H9 (cell line): ENCODE results near the gene EMX2. TPM values are rescaled to one million over a fixed set of nuclear protein-coding genes. Genes with fewer than 3 reads are reported as not detected.

Experiments
- DNase-seq: peaks from one replicate; pipeline ENCODE4 v3.0.0-alpha.2; 2017
- H2AFZ ChIP-seq: one replicate; pipeline ENCODE4 v1.6.1; 2013; ENCODE audit warnings: mild to moderate bottlenecking, low read length, control low read depth, moderate library complexity
- H2AK5ac ChIP-seq: 2 replicates; pipeline ENCODE4 v1.6.1; 2013; ENCODE audit warnings: low read length, control low read depth, mixed read lengths; ENCODE audit not compliant: insufficient read length
- H2BK120ac ChIP-seq: one replicate; pipeline ENCODE4 v1.6.1; 2013; ENCODE audit warnings: low read depth, mild to moderate bottlenecking, low read length, control low read depth, inconsistent platforms; ENCODE audit not compliant: poor library complexity, severe bottlenecking
- H2BK12ac ChIP-seq: 2 replicates; pipeline ENCODE4 v1.6.1; 2013; ENCODE audit warnings: low read length, control low read depth, mixed read lengths, low read depth; ENCODE audit not compliant: insufficient read length
- H2BK15ac ChIP-seq: 2 replicates; pipeline ENCODE4 v1.6.1; 2013; ENCODE audit warnings: low read depth, low read length, control low read depth
- H2BK20ac ChIP-seq: one replicate; pipeline ENCODE4 v1.6.1; 2013; ENCODE audit warnings: low read depth, mild to moderate bottlenecking, low read length, control low read depth, inconsistent platforms; ENCODE audit not compliant: poor library complexity, severe bottlenecking
- H2BK5ac ChIP-seq: 2 replicates; pipeline ENCODE4 v1.6.1; 2013; ENCODE audit warnings: low read length, control low read depth, mixed read lengths; ENCODE audit not compliant: insufficient read length
- H3K14ac ChIP-seq: 2 replicates; pipeline ENCODE4 v1.6.1; 2013; ENCODE audit warnings: low read length, control low read depth; ENCODE audit not compliant: insufficient read depth
- H3K18ac ChIP-seq: 2 replicates; pipeline ENCODE4 v1.6.1; 2013; ENCODE audit warnings: low read depth, mild to moderate bottlenecking, mixed read lengths, low read length, control low read depth; ENCODE audit not compliant: insufficient read length
- H3K23ac ChIP-seq: 2 replicates; pipeline ENCODE4 v1.6.1; 2013; ENCODE audit warnings: low read length, control low read depth, mixed read lengths, low read depth; ENCODE audit not compliant: insufficient read length
- H3K23me2 ChIP-seq: 2 replicates; pipeline ENCODE4 v1.6.1; 2013; ENCODE audit warnings: low read depth, mild to moderate bottlenecking, mixed read lengths, low read length, control low read depth; ENCODE audit not compliant: insufficient read length, poor library complexity, severe bottlenecking
- H3K27ac ChIP-seq: 2 replicates; pipeline ENCODE4 v1.5.1; 2013; ENCODE audit warnings: low read length, control low read depth, mixed read lengths, low read depth; ENCODE audit not compliant: insufficient read length
- H3K27me3 ChIP-seq: 2 replicates; pipeline ENCODE4 v1.6.1; 2013; ENCODE audit warnings: low read length, control low read depth, inconsistent platforms; ENCODE audit not compliant: insufficient read depth
- H3K4ac ChIP-seq: 2 replicates; pipeline ENCODE4 v1.6.1; 2013; ENCODE audit warnings: low read depth, mild to moderate bottlenecking, control low read depth, inconsistent platforms, low read length, moderate library complexity
- H3K4me1 ChIP-seq: 2 replicates; pipeline ENCODE4 v1.6.1; 2013; ENCODE audit warnings: low read length, control low read depth, inconsistent platforms; ENCODE audit not compliant: insufficient read depth
- H3K4me2 ChIP-seq: 2 replicates; pipeline ENCODE4 v1.6.1; 2013; ENCODE audit warnings: low read length, control low read depth, mixed read lengths; ENCODE audit not compliant: insufficient read length, insufficient read depth
- H3K56ac ChIP-seq: 2 replicates; pipeline ENCODE4 v1.6.1; 2013; ENCODE audit warnings: low read depth, mild to moderate bottlenecking, mixed read lengths, low read length, control low read depth; ENCODE audit not compliant: insufficient read length
- H3K79me1 ChIP-seq: 2 replicates; pipeline ENCODE4 v1.6.1; 2013; ENCODE audit warnings: low read depth, mild to moderate bottlenecking, moderate library complexity, low read length, control low read depth, inconsistent platforms; ENCODE audit not compliant: insufficient read depth, poor library complexity, severe bottlenecking
- H3K79me2 ChIP-seq: 2 replicates; pipeline ENCODE4 v1.6.1; 2013; ENCODE audit warnings: low read length, control low read depth, inconsistent platforms; ENCODE audit not compliant: insufficient read depth
- H3K9ac ChIP-seq: 2 replicates; pipeline ENCODE4 v1.6.1; 2013; ENCODE audit warnings: low read length, control low read depth, mixed read lengths; ENCODE audit not compliant: insufficient read length; ENCODE audit errors: extremely low read depth
- H3K9me3 ChIP-seq: one replicate; pipeline ENCODE4 v1.6.1; 2013; ENCODE audit warnings: low read depth, low read length, inconsistent platforms; ENCODE audit not compliant: control insufficient read depth
- H3T11ph ChIP-seq: one replicate; pipeline ENCODE4 v1.6.1; 2013; ENCODE audit warnings: mild to moderate bottlenecking, low read length, control low read depth, inconsistent platforms
- H4K20me1 ChIP-seq: one replicate; pipeline ENCODE4 v1.6.1; 2013; ENCODE audit not compliant: control insufficient read depth, insufficient read length, insufficient read depth
- H4K5ac ChIP-seq: 2 replicates; pipeline ENCODE4 v1.6.1; 2013; ENCODE audit warnings: low read depth, mild to moderate bottlenecking, mixed read lengths, low read length, control low read depth; ENCODE audit not compliant: insufficient read length
- H4K8ac ChIP-seq: replicated peaks from 2 replicates; pipeline ENCODE4 v1.6.1; 2013; ENCODE audit warnings: low read length, control low read depth, mixed read lengths, low read depth; ENCODE audit not compliant: insufficient read length
- H4K91ac ChIP-seq: 2 replicates; pipeline ENCODE4 v1.6.1; 2013; ENCODE audit warnings: low read depth, mild to moderate bottlenecking, moderate library complexity, mixed read lengths, low read length, control low read depth; ENCODE audit not compliant: insufficient read length
- H3K27ac Mint-ChIP-seq, 3 experiments: 2 replicates in 2 of 3; 3 replicates in 1 of 3; pipeline ENCODE4 v1.8.0; 2020 to 2021; ENCODE audit warnings: mixed read lengths in 3 of 3, mild to moderate bottlenecking in 1 of 3, moderate library complexity in 1 of 3
- H3K27me3 Mint-ChIP-seq: 2 replicates; pipeline ENCODE4 v1.8.0; 2021; ENCODE audit warnings: low read depth, mild to moderate bottlenecking, moderate library complexity, mixed read lengths
- H3K36me3 Mint-ChIP-seq, 3 experiments: 2 replicates in 2 of 3; 3 replicates in 1 of 3; pipeline ENCODE4 v1.8.0; 2020 to 2021; ENCODE audit warnings: low read depth in 3 of 3, mixed read lengths in 3 of 3; ENCODE audit not compliant: insufficient read depth in 1 of 3
- H3K4me1 Mint-ChIP-seq, 2 experiments: 2 replicates each; pipeline ENCODE4 v1.8.0; 2020; ENCODE audit warnings: mixed read lengths in 2 of 2
- H3K4me3 Mint-ChIP-seq, 2 experiments: 2 replicates in 1 of 2; 3 replicates in 1 of 2; pipeline ENCODE4 v1.8.0; 2020 to 2021; ENCODE audit warnings: mild to moderate bottlenecking in 2 of 2, mixed read lengths in 2 of 2, moderate library complexity in 1 of 2
- H3K9me3 Mint-ChIP-seq, 2 experiments: 2 replicates in 1 of 2; 3 replicates in 1 of 2; pipeline ENCODE4 v1.8.0; 2020; ENCODE audit warnings: mild to moderate bottlenecking in 2 of 2, mixed read lengths in 2 of 2, moderate library complexity in 1 of 2
- CTCF ChIP-seq: fragments of 200-600 bp; sonication (generic); conservative IDR thresholded peaks from 3 replicates; pipeline ENCODE4 v1.8.0; 2021; ENCODE audit warnings: antibody characterized with exemption, mild to moderate bottlenecking
- WGBS: extraction: QIAGEN DNeasy Blood & Tissue Kit; methylation state at CpG from one replicate; pipeline ENCODE4 v1.1.7; 2013; ENCODE audit warnings: missing lambda C conversion rate, low lambda C conversion rate, mixed read lengths; ENCODE audit not compliant: insufficient read length; ENCODE audit errors: extremely low coverage; 5-methylcytosine and 5-hydroxymethylcytosine counted together
- total RNA-seq: library from RNA; stranded (reverse); gene quantifications from 2 replicates; pipeline ENCODE4 v1.2.1, GENCODE V29; 2021

The EMX2 gene
- total RNA-seq, 1 experiment from 2014 or later = not detected

GRCh38 chr10:117519879-117520278 lies 22.7 kb upstream of the EMX2 start:
- Histone ChIP-seq H2BK12ac (no peak overlapping the region), H4K8ac (no peak overlapping the region), H4K5ac (no peak overlapping the region), H2BK120ac (no peak overlapping the region), H3K23me2 (no peaks in the 10 kb centered on the region), H3K79me2 (no peaks in the 10 kb centered on the region), H3K79me1 (no peaks in the 10 kb centered on the region), H2AFZ (no peak overlapping the region), H2BK5ac (no peak overlapping the region), H3K14ac (no peak overlapping the region), H3K4me1 (no peaks in the 10 kb centered on the region), H3K27me3 (peaks cover 2% of the 10 kb centered on the region; the same call in 1 of the 2 replicates), H2AK5ac (no peak overlapping the region), H3K23ac (no peak overlapping the region), H3K18ac (no peak overlapping the region), H3T11ph (no peak overlapping the region), H3K56ac (no peak overlapping the region), H3K4ac (no peak overlapping the region), H4K20me1 (no peaks in the 10 kb centered on the region), H4K91ac (no peak overlapping the region), H2BK15ac (no peak overlapping the region), H3K4me2 (no peak overlapping the region), H3K9me3 (no peaks in the 10 kb centered on the region), H3K9ac (no peak overlapping the region), H3K27ac (no peak overlapping the region), H2BK20ac (no peak overlapping the region)
- no peak for TF ChIP-seq CTCF
- WGBS = no CpG with 5 or more reads among the region's 3 CpGs
- Mint-ChIP-seq H3K27me3 (peaks cover 51% of the 10 kb centered on the region), H3K9me3 (no peaks in the 10 kb centered on the region; a peak in 1 of 5 replicates), H3K27ac (no peak overlapping the region), H3K4me3 (no peak overlapping the region), H3K4me1 (peaks cover 5 to 8% of the 10 kb centered on the region in 2 experiments), H3K36me3 (no peaks in the 10 kb centered on the region)
- no peak for DNase-seq
